Chondrocyte (in vitro differentiated cells): ENCODE data around the gene TMEM163. TPM values are rescaled to one million over a fixed set of nuclear protein-coding genes. Genes with fewer than 3 reads are reported as not detected.
A peak's percentile ranks its signal among the peaks of the same experiment; 100 is the strongest.
"Not testable (repeated sequence)": the region's sequence is repeated elsewhere in the genome, so short reads cannot be mapped to it uniquely, and the experiment has no call there.

Experiments used
- DNase-seq: peaks from one replicate; pipeline ENCODE4 v3.0.0; 2021; ENCODE audit warnings: mixed read lengths, low spot score
- H3K27ac Mint-ChIP-seq: one replicate; pipeline ENCODE4 v1.8.0; 2021; ENCODE audit warnings: mild to moderate bottlenecking, moderate library complexity, mixed read lengths; ENCODE audit not compliant: unreplicated experiment
- H3K27me3 Mint-ChIP-seq: 2 replicates; pipeline ENCODE4 v1.8.0; 2021; ENCODE audit warnings: low read depth, mixed read lengths
- H3K36me3 Mint-ChIP-seq: 2 replicates; pipeline ENCODE4 v1.8.0; 2021; ENCODE audit warnings: low read depth, mixed read lengths
- H3K4me1 Mint-ChIP-seq: 2 replicates; pipeline ENCODE4 v1.8.0; 2021; ENCODE audit warnings: low read depth, mild to moderate bottlenecking, mixed read lengths
- H3K4me3 Mint-ChIP-seq: one replicate; pipeline ENCODE4 v1.8.0; 2021; ENCODE audit warnings: mild to moderate bottlenecking, moderate library complexity, mixed read lengths; ENCODE audit not compliant: unreplicated experiment
- H3K9me3 Mint-ChIP-seq: 2 replicates; pipeline ENCODE4 v1.8.0; 2021; ENCODE audit warnings: low read depth, mixed read lengths
- total RNA-seq: library from RNA; stranded (reverse); gene quantifications from 3 replicates; pipeline ENCODE4 v1.2.1, GENCODE V29; 2021
- TF ChIP-seq, protein P1 (sequence below): fragments of 200-600 bp; sonication (generic); IDR thresholded peaks from 2 replicates; pipeline ENCODE4 v1.5.0; 2021; ENCODE audit warnings: antibody characterized with exemption, mild to moderate bottlenecking, moderate library complexity

TMEM163 gene
- total RNA-seq, 1 donor from 2014 or later = 0.07 TPM

GRCh38 chr2:134659724-134660123 is 59.1 kb downstream of the TMEM163 start:
- Mint-ChIP-seq H3K4me3 (no peak overlapping the region), H3K27ac (no peak overlapping the region), H3K27me3 (peaks cover 16% of the 10 kb centered on the region), H3K36me3 (no peaks in the 10 kb centered on the region), H3K9me3 (peaks cover 4% of the 10 kb centered on the region), H3K4me1 (no peaks in the 10 kb centered on the region)
- DNase-seq = no peak
- TF ChIP-seq, protein P1, sequence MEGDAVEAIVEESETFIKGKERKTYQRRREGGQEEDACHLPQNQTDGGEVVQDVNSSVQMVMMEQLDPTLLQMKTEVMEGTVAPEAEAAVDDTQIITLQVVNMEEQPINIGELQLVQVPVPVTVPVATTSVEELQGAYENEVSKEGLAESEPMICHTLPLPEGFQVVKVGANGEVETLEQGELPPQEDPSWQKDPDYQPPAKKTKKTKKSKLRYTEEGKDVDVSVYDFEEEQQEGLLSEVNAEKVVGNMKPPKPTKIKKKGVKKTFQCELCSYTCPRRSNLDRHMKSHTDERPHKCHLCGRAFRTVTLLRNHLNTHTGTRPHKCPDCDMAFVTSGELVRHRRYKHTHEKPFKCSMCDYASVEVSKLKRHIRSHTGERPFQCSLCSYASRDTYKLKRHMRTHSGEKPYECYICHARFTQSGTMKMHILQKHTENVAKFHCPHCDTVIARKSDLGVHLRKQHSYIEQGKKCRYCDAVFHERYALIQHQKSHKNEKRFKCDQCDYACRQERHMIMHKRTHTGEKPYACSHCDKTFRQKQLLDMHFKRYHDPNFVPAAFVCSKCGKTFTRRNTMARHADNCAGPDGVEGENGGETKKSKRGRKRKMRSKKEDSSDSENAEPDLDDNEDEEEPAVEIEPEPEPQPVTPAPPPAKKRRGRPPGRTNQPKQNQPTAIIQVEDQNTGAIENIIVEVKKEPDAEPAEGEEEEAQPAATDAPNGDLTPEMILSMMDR = no peak

GRCh38 chr2:134657650-134658250 is 61.0 kb downstream of the TMEM163 start:
- no peak overlapping the region for H3K4me3 Mint-ChIP-seq
- no peaks in the 10 kb centered on the region for H3K4me1 Mint-ChIP-seq
- no peaks in the 10 kb centered on the region for H3K36me3 Mint-ChIP-seq
- peaks cover 4% of the 10 kb centered on the region for H3K9me3 Mint-ChIP-seq
- peaks cover 8% of the 10 kb centered on the region for H3K27me3 Mint-ChIP-seq
- TF ChIP-seq, protein P1 = peak; percentile 64
- no peak for DNase-seq
- H3K27ac Mint-ChIP-seq = no peak overlapping the region

DNA sequence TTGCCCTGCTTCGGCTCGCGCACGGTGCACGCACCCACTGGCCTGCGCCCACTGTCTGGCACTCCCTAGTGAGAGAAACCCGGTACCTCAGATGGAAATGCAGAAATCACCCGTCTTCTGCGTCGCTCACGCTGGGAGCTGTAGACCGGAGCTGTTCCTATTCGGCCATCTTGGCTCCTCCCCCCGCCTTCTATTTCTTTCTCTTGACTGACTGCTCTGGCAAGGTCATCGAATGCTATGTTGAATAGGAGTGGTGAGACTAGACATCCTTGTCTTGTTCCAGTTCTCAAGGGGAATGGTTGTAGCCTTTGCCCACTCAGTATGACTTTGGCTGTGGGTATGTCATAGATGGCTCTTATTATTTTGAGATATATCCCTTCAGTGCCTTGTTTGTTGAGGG is 62.4 kb downstream of the TMEM163 start:
- H3K36me3 Mint-ChIP-seq, H3K9me3 Mint-ChIP-seq, DNase-seq, H3K27me3 Mint-ChIP-seq, H3K4me3 Mint-ChIP-seq, H3K4me1 Mint-ChIP-seq, H3K27ac Mint-ChIP-seq: not testable (repeated sequence)

DNA sequence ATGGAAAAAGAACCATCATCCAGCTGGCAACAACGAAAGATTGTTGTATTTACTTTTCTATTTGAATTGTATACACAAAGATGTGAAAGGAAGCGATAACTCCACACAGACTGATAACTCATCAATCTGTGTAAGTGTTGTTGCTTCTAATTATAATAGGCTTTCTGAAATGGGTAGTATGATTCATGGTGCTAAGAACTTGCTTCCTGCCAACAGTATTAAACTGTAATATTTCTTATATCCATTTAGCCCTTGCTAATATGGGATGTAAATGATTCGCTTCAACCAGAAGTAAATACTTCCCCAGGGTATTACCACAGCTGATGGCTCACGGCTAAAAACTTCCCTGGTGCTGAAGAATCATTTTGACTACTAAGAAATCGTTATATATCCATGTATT is 70.2 kb downstream of the TMEM163 start:
- Mint-ChIP-seq H3K27ac (no peak overlapping the region), H3K27me3 (peaks cover 3% of the 10 kb centered on the region), H3K36me3 (no peaks in the 10 kb centered on the region), H3K4me3 (no peak overlapping the region), H3K9me3 (no peaks in the 10 kb centered on the region), H3K4me1 (no peaks in the 10 kb centered on the region)
- DNase-seq = no peak
- TF ChIP-seq, protein P1 = no peak

GRCh38 chr2:134647607-134648256 is 71.1 kb downstream of the TMEM163 start:
- Mint-ChIP-seq H3K27ac (no peak overlapping the region), H3K4me3 (no peak overlapping the region), H3K4me1 (no peaks in the 10 kb centered on the region), H3K9me3 (no peaks in the 10 kb centered on the region), H3K36me3 (no peaks in the 10 kb centered on the region), H3K27me3 (peaks cover 5% of the 10 kb centered on the region)
- no peak for DNase-seq
- TF ChIP-seq, protein P1 = no peak

DNA sequence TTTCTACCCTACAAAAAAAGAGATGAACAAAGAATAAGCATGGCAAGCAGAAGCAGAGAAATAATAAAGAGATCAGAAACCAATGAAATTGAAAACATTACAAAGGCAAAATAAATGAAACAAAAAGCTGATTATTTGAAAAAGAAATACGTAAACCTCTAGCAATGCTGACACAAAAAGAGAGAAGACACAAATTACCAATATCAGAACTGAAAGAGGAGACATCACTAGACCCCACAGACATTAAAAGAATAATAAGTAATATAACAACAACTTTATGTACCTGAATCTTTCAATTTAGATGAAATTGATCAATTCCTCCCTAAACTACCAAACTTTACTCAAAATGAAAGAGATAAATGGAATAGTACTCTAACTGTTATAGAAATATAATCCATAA is 75.9 kb downstream of the TMEM163 start:
- H3K4me1 Mint-ChIP-seq = no peaks in the 10 kb centered on the region
- no peaks in the 10 kb centered on the region for H3K9me3 Mint-ChIP-seq
- DNase-seq = no peak
- no peak overlapping the region for H3K4me3 Mint-ChIP-seq
- peaks cover 15% of the 10 kb centered on the region for H3K27me3 Mint-ChIP-seq
- TF ChIP-seq, protein P1 = no peak
- no peak overlapping the region for H3K27ac Mint-ChIP-seq
- H3K36me3 Mint-ChIP-seq = no peaks in the 10 kb centered on the region
